NCI-H510A (cell line): ENCODE data around the gene UBE2U.

Experiments used
- DNase-seq: peaks from one replicate; lab custom pipeline; 2025; lab: John Stamatoyannopoulos, UW

Gene UBE2U

GRCh38 chr1:64203420-64203819 lies at the start of gene UBE2U:
Gene UBE2U (plus strand): TSS chr1:64203623. CDS start chr1:64204051, 428 bp downstream.
- no peak for DNase-seq

- DNase-seq = no peak
Observed at GRCh38 chr1:64155278-64155677, 48.1 kb upstream of the UBE2U start.

- no peak for DNase-seq
Observed at GRCh38 chr1:64161357-64161941, 42.0 kb upstream of the UBE2U start.

- DNase-seq = no peak
Observed at GRCh38 chr1:64162151-64162550, 41.3 kb upstream of the UBE2U start.

GRCh38 chr1:64162804-64163203 lies 40.6 kb upstream of the UBE2U start:
- no peak for DNase-seq

- DNase-seq = no peak
Observed at GRCh38 chr1:64163431-64163830, 40.0 kb upstream of the UBE2U start.

- DNase-seq = no peak
Observed at GRCh38 chr1:64163970-64164369, 39.5 kb upstream of the UBE2U start.

GRCh38 chr1:64166629-64167028 lies 36.8 kb upstream of the UBE2U start:
- DNase-seq = no peak

GRCh38 chr1:64167176-64167575 lies 36.2 kb upstream of the UBE2U start:
- no peak for DNase-seq

GRCh38 chr1:64171246-64171645 lies 32.2 kb upstream of the UBE2U start:
- no peak for DNase-seq

- DNase-seq = no peak
Observed at GRCh38 chr1:64171797-64172281, 31.6 kb upstream of the UBE2U start.

GRCh38 chr1:64172458-64172983 lies 30.9 kb upstream of the UBE2U start:
- DNase-seq = peak; percentile 3

- no peak for DNase-seq
Observed at GRCh38 chr1:64173336-64173940, 30.0 kb upstream of the UBE2U start.

GRCh38 chr1:64175639-64176038 lies 27.8 kb upstream of the UBE2U start:
- DNase-seq = no peak

GRCh38 chr1:64176659-64177058 lies 26.8 kb upstream of the UBE2U start:
- DNase-seq = no peak

GRCh38 chr1:64179588-64179987 lies 23.8 kb upstream of the UBE2U start:
- DNase-seq = no peak

- no peak for DNase-seq
Observed at GRCh38 chr1:64182207-64182606, 21.2 kb upstream of the UBE2U start.

GRCh38 chr1:64183395-64184002 lies 19.9 kb upstream of the UBE2U start:
- peak; percentile 38 for DNase-seq

- DNase-seq = peak; percentile 27
Observed at GRCh38 chr1:64184003-64184440, 19.4 kb upstream of the UBE2U start.

- DNase-seq = no peak
Observed at GRCh38 chr1:64186138-64186897, 17.1 kb upstream of the UBE2U start.

GRCh38 chr1:64186898-64187280 lies 16.5 kb upstream of the UBE2U start:
- DNase-seq = no peak

- no peak for DNase-seq
Observed at GRCh38 chr1:64187646-64188045, 15.8 kb upstream of the UBE2U start.
